Measurements from ENCODE around the gene RCN1.

GRCh38 chr11:32072872-32073643 lies 17.8 kb upstream of the RCN1 start:
- TF ChIP-seq EZH2 (IDR thresholded peaks at IDR 0.05; ENCODE audit: low read length) = no peak
- no peak for TF ChIP-seq CTCF (optimal IDR thresholded peaks at IDR 0.05 in 1 of 3, IDR thresholded peaks at IDR 0.05 in 1 of 3, conservative IDR thresholded peaks at IDR 0.05 in 1 of 3; ENCODE audit: extremely low read depth in 1 of 3, insufficient read depth in 2 of 3, low read length in 3 of 3)

Data from keratinocyte (primary cell).